Stomach (tissue), 9 donors: ENCODE measurements around the gene KRTAP10-2. TPM values are rescaled to one million over a fixed set of nuclear protein-coding genes. Genes with fewer than 3 reads are reported as not detected.
"Not testable (repeated sequence)": the region's sequence is repeated elsewhere in the genome, so short reads cannot be mapped to it uniquely, and the experiment has no call there.

Source experiments
- DNase-seq, 2 donors: peaks; one replicate each; pipeline versions ENCODE4 v3.0.0 to v3.0.0-alpha.2; 2013 to 2019
- H3K27ac ChIP-seq, 5 donors: fragments of 200-600 bp in 4 of 5; sonication (generic) in 4 of 5; one replicate each; pipeline ENCODE4 v1.5.1; 2013 to 2019; ENCODE audit warnings: mild to moderate bottlenecking in 1 of 5, moderate library complexity in 1 of 5
- H3K27me3 ChIP-seq, 3 donors: fragments of 200-600 bp; sonication (generic); one replicate each; pipeline ENCODE4 v1.5.1; 2017 to 2019; ENCODE audit warnings: mixed run types in 1 of 3
- H3K36me3 ChIP-seq, 4 donors: fragments of 200-600 bp; sonication (generic); 1 replicate in 3 of 4; 2 replicates in 1 of 4; pipeline ENCODE4 v1.5.1; 2016 to 2019
- H3K4me1 ChIP-seq, 4 donors: fragments of 200-600 bp; sonication (generic); one replicate each; pipeline ENCODE4 v1.5.1; 2016 to 2019
- H3K4me3 ChIP-seq, 4 donors: fragments of 200-600 bp; sonication (generic) in 3 of 4; one replicate each; pipeline ENCODE4 v1.5.1; 2016 to 2019; ENCODE audit warnings: mild to moderate bottlenecking in 1 of 4
- H3K9me3 ChIP-seq, 4 donors: fragments of 200-600 bp; sonication (generic); one replicate each; pipeline ENCODE4 v1.5.1; 2016 to 2019
- EP300 ChIP-seq: sonication (generic); formaldehyde crosslinking; IDR thresholded peaks from one replicate; pipeline ENCODE4 v1.6.1; 2017; ENCODE audit warnings: antibody characterized with exemption
- POLR2A ChIP-seq, 4 donors: fragments of 450-650 bp; IDR thresholded peaks; one replicate each; pipeline ENCODE4 v1.6.1; 2016; ENCODE audit warnings: antibody characterized with exemption in 4 of 4, control low read depth in 2 of 4, mild to moderate bottlenecking in 1 of 4, moderate library complexity in 1 of 4
- POLR2AphosphoS5 ChIP-seq, 3 donors: sonication (generic); formaldehyde crosslinking; IDR thresholded peaks; one replicate each; pipeline ENCODE4 v1.6.1; 2016; ENCODE audit warnings: antibody characterized with exemption in 3 of 3
- WGBS, 5 donors: extraction: QIAGEN DNeasy Blood & Tissue Kit in 3 of 5; methylation state at CpG; one replicate each; pipeline versions ENCODE4 v1.1.5 to v1.1.7; 2013 to 2018; 5-methylcytosine and 5-hydroxymethylcytosine counted together
- intact Hi-C: fragments of 100-400 bp; cut with DNase I; formaldehyde crosslinking; loops from one replicate; pipeline ENCODE4 v1.15.1; 2023; ENCODE audit warnings: low total_unique reads
- polyA plus RNA-seq, 3 donors: library from polyadenylated mRNA; stranded (reverse); fragments of 200-250 nt; gene quantifications; one replicate each; pipeline ENCODE4 v1.2.3, GENCODE V29; 2013
- total RNA-seq, 5 donors: library from RNA; depleted of rRNA; stranded (reverse); fragments of >200 nt; gene quantifications; one replicate each; pipeline versions ENCODE4 v1.1.0 to v1.2.3, GENCODE V29; 2014 to 2016
- TF ChIP-seq, protein P1 (sequence below), 7 experiments: fragments of 450-650 bp in 4 of 7; fragments of 200-600 bp in 3 of 7; sonication (generic) in 3 of 7; IDR thresholded peaks; one replicate each; pipeline ENCODE4 v1.5.1; 2016 to 2019; ENCODE audit warnings: antibody characterized with exemption in 7 of 7, control low read depth in 2 of 7, mild to moderate bottlenecking in 1 of 7
- donor health status: healthy with polysubstance abuse.
- donor health status: Bipolar disorder and iron deficiency.
- donor health status: healthy.

The KRTAP10-2 gene
- total and polyA plus RNA-seq, 8 donors, result not detected

DNA sequence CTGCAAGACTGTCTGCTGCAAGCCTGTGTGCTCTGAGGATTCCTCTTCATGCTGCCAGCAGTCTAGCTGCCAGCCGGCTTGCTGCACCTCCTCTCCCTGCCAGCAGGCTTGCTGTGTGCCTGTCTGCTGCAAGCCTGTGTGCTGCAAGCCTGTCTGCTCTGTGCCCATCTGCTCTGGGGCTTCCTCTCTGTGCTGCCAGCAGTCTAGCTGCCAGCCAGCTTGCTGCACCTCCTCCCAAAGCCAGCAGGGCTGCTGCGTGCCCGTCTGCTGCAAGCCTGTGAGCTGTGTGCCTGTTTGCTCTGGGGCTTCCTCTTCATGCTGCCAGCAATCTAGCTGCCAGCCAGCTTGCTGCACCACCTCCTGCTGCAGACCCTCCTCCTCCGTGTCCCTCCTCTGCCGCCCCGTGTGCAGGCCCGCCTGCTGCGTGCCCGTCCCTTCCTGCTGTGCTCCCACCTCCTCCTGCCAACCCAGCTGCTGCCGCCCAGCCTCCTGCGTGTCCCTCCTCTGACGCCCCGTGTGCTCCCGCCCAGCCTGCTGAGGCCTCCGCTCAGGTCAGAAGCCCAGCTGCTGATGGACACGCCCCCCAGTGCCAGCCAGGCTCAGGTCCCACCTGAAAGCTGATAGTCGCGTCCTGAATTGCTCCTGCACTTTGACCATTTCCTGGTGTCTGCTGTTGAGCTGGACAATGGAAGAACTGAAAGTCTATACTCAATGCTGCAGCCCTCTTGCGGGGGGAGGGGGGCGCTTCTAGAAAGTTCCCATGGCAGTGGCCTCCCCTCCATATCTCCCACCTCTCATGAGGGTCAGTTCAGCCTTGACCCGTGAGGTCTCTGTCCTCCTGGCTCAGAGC, 23.4 kb upstream of the KRTAP10-2 start:
- H3K27ac ChIP-seq, result no peak overlapping the region
- peak; percentile 48 to 62 for DNase-seq
- H3K9me3 ChIP-seq, result peaks cover 0 to 29% (median 26%) of the 10 kb centered on the region in 4 donors
- intact Hi-C loops, result no loop called here
- TF ChIP-seq, protein P1, sequence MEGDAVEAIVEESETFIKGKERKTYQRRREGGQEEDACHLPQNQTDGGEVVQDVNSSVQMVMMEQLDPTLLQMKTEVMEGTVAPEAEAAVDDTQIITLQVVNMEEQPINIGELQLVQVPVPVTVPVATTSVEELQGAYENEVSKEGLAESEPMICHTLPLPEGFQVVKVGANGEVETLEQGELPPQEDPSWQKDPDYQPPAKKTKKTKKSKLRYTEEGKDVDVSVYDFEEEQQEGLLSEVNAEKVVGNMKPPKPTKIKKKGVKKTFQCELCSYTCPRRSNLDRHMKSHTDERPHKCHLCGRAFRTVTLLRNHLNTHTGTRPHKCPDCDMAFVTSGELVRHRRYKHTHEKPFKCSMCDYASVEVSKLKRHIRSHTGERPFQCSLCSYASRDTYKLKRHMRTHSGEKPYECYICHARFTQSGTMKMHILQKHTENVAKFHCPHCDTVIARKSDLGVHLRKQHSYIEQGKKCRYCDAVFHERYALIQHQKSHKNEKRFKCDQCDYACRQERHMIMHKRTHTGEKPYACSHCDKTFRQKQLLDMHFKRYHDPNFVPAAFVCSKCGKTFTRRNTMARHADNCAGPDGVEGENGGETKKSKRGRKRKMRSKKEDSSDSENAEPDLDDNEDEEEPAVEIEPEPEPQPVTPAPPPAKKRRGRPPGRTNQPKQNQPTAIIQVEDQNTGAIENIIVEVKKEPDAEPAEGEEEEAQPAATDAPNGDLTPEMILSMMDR (IDR thresholded peaks at IDR 0.05), result peak in 1 of 7 experiments; percentile 7
- no peak for TF ChIP-seq POLR2AphosphoS5 (IDR thresholded peaks at IDR 0.05)
- TF ChIP-seq EP300, result no peak
- H3K36me3 ChIP-seq, result no peaks in the 10 kb centered on the region
- no peak overlapping the region for H3K4me3 ChIP-seq
- peaks cover 0 to 19% (median 10%) of the 10 kb centered on the region in 4 donors for H3K4me1 ChIP-seq
- H3K27me3 ChIP-seq, result peaks cover 0 to 45% (median 5%) of the 10 kb centered on the region in 3 donors
- WGBS, 5 donors, result 16 to 36% (median 19%) methylated on average over 17 to 21 of the region's 21 CpGs

DNA sequence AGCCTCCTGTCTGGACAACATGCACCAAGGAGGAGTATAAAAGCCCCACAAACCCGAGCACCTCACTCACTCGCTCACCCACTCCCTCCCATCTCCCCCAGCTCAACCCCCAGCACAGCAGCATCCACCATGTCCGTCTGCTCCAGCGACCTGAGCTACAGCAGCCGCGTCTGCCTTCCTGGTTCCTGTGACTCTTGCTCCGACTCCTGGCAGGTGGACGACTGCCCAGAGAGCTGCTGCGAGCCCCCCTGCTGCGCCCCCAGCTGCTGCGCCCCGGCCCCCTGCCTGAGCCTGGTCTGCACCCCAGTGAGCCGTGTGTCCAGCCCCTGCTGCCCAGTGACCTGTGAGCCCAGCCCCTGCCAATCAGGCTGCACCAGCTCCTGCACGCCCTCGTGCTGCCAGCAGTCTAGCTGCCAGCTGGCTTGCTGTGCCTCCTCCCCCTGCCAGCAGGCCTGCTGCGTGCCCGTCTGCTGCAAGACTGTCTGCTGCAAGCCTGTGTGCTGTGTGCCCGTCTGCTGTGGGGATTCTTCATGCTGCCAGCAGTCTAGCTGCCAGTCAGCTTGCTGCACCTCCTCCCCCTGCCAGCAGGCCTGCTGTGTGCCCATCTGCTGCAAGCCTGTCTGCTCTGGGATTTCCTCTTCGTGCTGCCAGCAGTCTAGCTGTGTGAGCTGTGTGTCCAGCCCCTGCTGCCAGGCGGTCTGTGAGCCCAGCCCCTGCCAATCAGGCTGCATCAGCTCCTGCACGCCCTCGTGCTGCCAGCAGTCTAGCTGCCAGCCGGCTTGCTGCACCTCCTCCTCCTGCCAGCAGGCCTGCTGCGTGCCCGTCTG, 22.5 kb upstream of the KRTAP10-2 start, which contains the start of gene KRTAP10-4:
TSS of gene KRTAP10-4 (plus strand) at position 100 of the 827 bp plus-strand sequence. CDS start at position 130, 30 bp downstream.
- H3K4me3 ChIP-seq, intact Hi-C loops, H3K36me3 ChIP-seq, DNase-seq, H3K27ac ChIP-seq: not testable (repeated sequence)
- H3K9me3 ChIP-seq, result peaks cover 0 to 29% (median 26%) of the 10 kb centered on the region in 4 donors
- peaks cover 0 to 19% (median 10%) of the 10 kb centered on the region in 4 donors for H3K4me1 ChIP-seq
- peaks cover 0 to 41% (median 5%) of the 10 kb centered on the region in 3 donors for H3K27me3 ChIP-seq
- 41 to 60% (median 44%) methylated on average over 16 to 22 of the region's 25 CpGs for WGBS, 5 donors

DNA sequence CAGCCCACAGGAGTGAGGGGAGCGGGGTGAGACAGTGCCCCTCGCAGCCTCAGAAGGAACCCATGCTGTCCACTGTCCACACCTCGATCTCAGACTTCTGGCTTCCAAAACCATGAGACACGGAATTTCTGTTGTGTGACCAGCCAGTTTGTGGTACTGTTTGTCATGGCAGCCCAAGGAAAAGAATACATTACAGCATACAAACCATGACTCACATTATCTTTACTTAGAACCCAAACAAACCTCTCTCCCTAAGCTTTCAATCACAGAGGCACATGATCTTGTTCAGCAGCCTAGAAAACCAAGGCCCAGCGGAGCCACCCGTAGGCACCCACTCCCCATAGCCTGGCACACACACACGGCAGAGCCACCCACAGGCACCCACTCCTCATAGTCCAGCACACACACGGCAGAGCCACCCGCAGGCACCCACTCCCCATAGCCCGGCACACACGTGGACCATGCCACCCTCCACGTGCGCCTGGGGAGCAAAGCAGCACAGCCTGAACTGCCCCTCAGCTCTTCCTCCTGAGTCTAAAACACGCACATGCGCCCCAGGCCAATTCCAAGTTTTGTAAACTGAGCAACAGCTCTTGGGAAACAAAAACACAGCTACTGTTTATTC, 21.8 kb upstream of the KRTAP10-2 start:
- peaks cover 0 to 44% (median 5%) of the 10 kb centered on the region in 3 donors for H3K27me3 ChIP-seq
- no peak overlapping the region for H3K27ac ChIP-seq
- WGBS, 5 donors, result 62 to 78% (median 66%) methylated on average over 15 of the region's 15 CpGs
- TF ChIP-seq POLR2A (IDR thresholded peaks at IDR 0.05) (no peak), POLR2AphosphoS5 (IDR thresholded peaks at IDR 0.05) (no peak), EP300 (no peak)
- TF ChIP-seq, protein P1 (IDR thresholded peaks at IDR 0.05), result no peak
- no peak overlapping the region for H3K4me3 ChIP-seq
- peaks cover 0 to 19% (median 10%) of the 10 kb centered on the region in 4 donors for H3K4me1 ChIP-seq
- intact Hi-C loops, result no loop called here
- H3K36me3 ChIP-seq, result no peaks in the 10 kb centered on the region
- H3K9me3 ChIP-seq, result peaks cover 0 to 29% (median 26%) of the 10 kb centered on the region in 4 donors
- no peak for DNase-seq

DNA sequence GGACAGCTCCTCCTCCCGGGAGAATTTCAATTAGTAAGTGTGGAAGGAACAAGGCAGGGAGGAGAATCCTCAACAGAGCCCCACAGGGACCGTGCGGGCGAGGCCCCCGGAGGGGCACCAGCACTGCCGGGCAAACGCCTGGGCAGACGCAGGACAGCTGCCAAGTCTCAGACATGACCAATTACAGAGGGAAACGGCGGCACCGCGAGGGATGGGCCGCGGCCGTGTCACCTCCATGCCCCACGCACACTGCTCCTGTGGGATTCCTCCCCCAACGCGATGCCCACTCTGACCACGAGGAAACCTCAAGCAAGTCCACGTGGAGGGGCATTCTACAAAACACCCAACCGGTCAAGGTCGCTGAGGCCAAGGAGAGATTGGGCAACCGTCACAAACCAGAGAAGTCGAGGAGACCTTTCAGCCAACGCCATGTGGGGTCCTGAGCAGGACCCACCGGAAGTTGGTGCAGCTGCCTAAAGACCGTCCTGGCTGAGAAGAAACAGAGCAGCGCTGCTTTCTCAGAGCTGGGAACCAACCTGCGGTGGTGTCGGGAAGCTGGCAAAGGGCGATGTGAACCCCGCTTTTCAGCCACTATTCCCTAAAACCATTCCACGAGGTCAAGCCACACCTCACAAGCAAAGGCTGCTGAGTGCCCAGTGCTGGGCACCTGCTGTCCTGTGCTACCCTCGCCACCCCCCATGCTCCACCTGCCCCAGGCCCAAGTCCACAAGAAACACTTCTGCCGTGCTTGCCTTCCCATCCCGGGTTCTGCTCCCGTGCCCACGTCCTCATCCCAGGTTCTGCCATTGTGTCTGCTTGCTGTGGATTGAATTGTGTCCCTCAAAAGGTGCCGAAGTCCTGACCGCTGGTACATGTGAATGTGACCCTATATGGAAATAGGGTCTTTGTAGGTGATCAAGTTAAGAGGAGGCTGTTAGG, 20.8 kb upstream of the KRTAP10-2 start:
- Histone ChIP-seq H3K4me1 (peaks cover 0 to 19% (median 10%) of the 10 kb centered on the region in 4 donors), H3K36me3 (no peaks in the 10 kb centered on the region), H3K27me3 (peaks cover 0 to 47% (median 5%) of the 10 kb centered on the region in 3 donors), H3K27ac (no peak overlapping the region), H3K4me3 (no peak overlapping the region), H3K9me3 (peaks cover 0 to 24% (median 20%) of the 10 kb centered on the region in 4 donors)
- intact Hi-C loops, result no loop called here
- TF ChIP-seq EP300, result no peak
- TF ChIP-seq, protein P1 (IDR thresholded peaks at IDR 0.05), result no peak
- no peak for TF ChIP-seq POLR2AphosphoS5 (IDR thresholded peaks at IDR 0.05)
- TF ChIP-seq POLR2A (IDR thresholded peaks at IDR 0.05), result no peak
- DNase-seq, result no peak
- 92 to 95% (median 93%) methylated on average over 30 to 40 of the region's 40 CpGs for WGBS, 5 donors
